HG03196 (cell line): ENCODE measurements around the gene USP26.
"Not testable (repeated sequence)": the region's sequence is repeated elsewhere in the genome, so short reads cannot be mapped to it uniquely, and the experiment has no call there.

Experiments used
- ATAC-seq: cut with Tn5 transposase; IDR thresholded peaks from one replicate; pipeline ENCODE4 v1.9.1; 2021; ENCODE audit not compliant: unreplicated experiment

USP26 gene

DNA sequence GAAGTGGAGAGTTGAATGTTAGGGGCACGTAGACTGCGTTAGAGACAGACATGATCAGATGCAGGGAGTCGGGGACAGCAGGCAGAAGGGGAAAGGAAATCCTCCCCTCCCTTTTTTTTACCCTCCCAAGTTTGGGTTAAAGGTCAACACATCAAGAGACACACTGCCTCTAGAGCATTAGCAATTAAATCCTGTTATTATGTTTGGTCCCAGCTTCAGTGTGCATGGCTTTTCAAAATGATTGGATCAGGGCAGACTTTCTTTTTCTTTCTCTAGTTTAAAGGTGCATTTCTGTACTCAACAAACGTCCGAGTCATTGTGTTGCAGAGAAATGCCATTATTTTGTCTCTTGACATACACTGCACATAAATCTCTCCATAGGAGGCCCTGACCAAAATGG is 63.9 kb downstream of the USP26 start:
- ATAC-seq: no peak

DNA sequence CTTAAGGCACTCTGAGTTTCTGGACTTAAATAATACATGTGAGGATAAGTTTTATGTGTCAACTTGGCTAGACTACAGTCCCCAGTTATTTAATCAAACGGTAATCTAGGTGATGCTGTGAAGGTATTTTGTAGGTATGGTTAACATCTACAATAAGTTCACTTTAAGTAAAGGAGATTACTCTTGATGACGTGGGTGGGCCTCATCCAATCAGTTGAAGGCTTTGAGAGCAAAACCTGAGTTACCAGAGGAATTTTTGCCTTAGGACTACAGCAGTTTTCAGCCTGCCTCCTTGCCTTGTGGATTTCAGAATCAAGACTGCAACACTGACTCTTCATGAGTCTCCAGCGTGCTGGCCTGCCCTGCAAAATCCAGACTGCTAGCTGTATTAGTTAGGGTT is 78.7 kb downstream of the USP26 start:
- no peak for ATAC-seq

DNA sequence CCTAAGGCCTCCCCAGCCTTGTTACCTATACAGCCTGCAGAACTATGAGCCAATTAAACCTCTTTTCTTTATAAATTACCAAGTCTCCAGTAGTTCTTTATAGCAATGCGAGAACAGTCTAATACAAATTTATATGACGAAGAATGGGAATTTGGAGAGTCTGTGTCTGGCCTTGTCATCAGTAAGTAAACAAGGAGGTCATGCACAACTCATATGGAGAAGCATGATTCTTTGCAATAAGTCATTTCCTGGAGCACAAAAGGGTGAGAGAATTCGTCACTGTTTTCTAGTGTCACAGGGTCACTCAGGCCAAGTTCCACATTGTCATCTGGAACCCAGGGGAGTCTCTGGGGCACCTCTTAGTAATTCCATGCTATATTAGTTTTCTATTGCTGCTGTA is 89.5 kb downstream of the USP26 start:
- no peak for ATAC-seq

DNA sequence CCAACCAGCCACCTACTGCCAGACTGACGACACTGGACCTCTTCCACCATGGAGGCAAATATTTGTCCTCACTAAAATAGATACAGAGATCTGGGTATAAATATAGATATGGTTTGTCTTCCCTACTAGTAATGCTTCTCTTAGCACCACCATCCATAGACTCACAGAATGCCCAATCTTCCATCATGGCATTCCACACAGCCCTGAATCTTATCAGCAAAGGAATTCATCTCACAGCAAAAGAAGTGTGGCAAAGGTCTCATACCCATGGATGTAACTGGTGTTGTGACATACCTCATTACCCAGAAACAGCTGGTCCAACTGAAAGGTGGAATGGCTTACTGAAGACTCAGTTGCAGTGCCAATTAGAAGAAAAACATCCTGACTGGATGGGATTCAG is 91.3 kb downstream of the USP26 start:
- no peak for ATAC-seq

DNA sequence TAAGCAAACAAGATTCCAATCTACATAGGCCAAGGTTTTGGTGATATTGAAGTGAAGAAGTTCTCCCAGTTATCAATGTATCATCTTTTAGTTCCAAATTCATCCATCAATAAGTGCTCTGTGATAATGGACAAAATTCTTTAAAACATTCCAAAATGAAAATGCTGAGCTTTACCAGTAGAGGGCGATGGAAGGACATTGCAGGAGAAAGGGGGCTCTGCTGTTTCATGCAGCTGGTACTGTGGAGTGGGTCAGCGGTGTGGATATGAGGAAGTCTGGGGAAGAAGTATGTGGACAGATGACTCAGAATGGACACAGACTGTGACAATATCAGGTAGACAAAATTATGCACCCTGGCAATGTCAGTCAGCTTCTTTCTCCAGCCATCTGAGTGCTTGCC is 91.9 kb downstream of the USP26 start:
- ATAC-seq: no peak

DNA sequence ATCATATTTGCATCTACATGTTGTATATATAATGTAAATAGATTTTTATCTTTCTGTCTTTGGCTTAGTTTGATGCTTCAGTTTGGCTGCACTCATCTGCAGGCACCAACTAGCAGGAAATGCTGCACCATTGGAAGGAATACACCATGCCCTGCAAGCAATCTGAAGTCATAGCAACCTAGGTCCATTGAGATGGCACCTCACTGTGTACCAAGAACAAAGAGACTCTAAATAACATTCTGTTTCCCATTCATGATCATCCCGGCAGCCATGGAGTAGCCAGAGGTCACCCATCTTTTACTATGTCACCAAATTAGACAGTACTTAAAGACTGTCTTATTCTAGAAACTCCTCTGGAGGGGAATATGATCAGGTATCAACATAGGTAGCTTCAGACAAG is 97.7 kb downstream of the USP26 start:
- ATAC-seq: no peak

DNA sequence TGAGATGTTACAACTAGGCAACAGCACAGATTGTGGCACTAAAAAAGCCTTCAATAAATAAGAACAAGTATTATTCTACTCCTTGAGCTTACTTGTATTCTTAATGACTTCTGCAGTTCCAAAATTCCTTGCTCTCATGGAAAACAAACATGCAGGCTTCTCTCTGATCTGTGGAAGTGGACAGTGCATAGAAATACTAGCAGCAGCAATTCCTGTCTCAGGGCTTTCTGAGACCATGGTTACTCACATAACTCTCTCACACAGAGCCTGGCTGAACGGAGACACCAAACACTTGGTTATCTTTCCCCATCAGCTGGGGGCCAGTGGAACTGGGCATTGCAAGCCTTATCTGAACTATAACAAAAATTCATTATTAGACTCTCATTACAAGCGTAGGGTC is 106.1 kb downstream of the USP26 start:
- ATAC-seq: no peak

DNA sequence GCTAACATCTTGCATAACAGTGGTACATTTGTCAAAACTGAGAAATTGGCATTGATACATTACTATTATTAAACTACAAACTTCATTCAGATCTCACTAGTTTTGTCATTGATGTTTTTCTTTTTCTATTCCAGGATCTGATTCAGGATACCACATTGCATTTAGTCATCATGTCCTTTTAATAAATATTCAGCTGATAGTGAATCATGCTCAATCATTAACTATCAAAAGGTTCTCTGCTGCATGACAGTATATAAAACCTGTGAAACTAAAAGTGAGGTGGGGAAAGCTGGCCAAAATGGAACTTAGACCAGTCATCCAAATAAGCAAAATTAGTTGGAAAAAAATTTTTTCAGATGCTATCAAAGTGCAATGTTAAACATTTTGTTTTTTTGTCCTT is 110.4 kb downstream of the USP26 start:
- ATAC-seq: no peak

DNA sequence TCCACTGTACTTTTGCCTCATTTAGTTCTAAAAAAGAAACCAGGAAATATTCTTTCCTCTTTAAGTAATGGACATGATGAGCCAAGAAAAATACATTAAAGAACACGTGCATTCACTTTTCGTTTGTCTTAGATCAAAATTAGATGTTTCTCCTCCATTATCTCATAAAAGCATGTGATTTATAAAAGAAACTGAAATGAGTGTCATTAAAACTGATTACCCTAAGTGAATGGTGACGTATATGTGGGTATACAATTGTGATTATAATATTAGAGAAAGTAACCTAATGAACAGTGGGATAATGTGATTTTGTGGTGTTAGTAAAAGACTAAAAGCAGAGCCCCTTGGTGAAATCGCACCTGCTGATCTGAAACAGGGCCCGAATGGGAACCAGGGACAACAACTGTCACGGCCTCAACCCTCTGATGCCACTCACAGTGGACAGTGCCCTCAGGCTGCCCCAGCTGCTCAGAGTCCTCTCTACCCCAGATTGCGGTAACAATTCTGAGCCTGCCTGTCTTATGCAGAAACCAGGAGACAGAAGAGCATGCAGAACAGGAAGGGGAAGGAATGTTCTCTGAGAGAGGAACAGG is 112.8 kb downstream of the USP26 start:
- ATAC-seq: no peak

DNA sequence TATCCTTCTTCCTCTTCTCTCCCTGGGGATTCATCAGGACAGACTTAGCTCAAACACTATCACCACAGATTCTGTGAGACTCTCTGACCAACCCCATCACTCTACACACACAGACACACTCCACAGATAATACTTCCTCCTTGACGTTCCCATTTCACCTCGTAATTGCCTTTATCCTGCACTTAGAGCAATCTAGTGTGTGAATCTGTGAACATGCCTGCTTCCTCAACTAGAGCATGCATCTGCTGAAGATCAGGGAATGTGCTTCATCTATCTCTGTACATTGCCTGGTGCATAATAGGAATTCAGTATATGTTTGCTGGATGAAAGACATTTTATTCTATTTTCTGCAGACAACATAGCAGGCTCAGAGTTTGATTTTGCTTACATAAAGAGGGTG is 113.4 kb downstream of the USP26 start:
- ATAC-seq: no peak

DNA sequence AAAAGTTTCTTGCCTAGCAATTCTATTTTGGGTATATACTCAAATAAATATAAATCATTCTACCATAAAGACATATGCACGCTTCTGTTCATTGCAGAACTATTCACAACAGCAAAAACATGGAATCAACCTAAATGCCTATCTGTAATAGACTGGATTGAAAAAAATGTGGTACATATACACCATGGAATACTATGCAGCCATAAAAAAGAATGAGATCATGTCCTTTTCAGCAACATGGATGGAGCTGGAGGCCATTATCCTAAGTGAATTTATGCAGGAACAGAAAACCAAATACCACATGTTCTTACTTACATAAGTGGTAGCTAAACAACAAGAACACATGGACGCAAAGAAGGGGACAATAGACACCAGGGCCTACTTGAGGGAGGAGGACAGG is 116.9 kb downstream of the USP26 start:
- not testable (repeated sequence) for ATAC-seq
